Activated B cell treated with CpG ODN at 0.5 μM for 24 hours (primary cell): ENCODE data around the gene HCCS. TPM values are rescaled to one million over a fixed set of nuclear protein-coding genes. Genes with fewer than 3 reads are reported as not detected.
"Not testable (repeated sequence)": the region's sequence is repeated elsewhere in the genome, so short reads cannot be mapped to it uniquely, and the experiment has no call there.

Experiments
- ATAC-seq: fragments of 200-7000 bp; cut with Tn5 transposase; one replicate; pipeline ENCODE4 v1.10.0; 2021; ENCODE audit warnings: low read depth, mild to moderate bottlenecking, moderate library complexity
- CTCF ChIA-PET: fragments of 350-600 bp; sonication (Branson Sonifier 250); formaldehyde crosslinking; loops from one replicate; lab custom pipeline; 2021; ENCODE audit warnings: antibody characterized with exemption; lab: Charles Lee
- POLR2A ChIA-PET: fragments of 350-600 bp; sonication (Branson Sonifier 250); formaldehyde crosslinking; loops from one replicate; lab custom pipeline; 2021; ENCODE audit warnings: antibody characterized with exemption; lab: Charles Lee
- DNase-seq: peaks from one replicate; pipeline ENCODE4 v3.0.0; 2022
- H3K27ac Mint-ChIP-seq: one replicate; pipeline ENCODE4 v1.8.0; 2020; ENCODE audit warnings: mixed read lengths
- H3K27me3 Mint-ChIP-seq: one replicate; pipeline ENCODE4 v1.8.0; 2021; ENCODE audit warnings: mixed read lengths
- H3K36me3 Mint-ChIP-seq: one replicate; pipeline ENCODE4 v1.8.0; 2021; ENCODE audit warnings: low read depth, mixed read lengths
- H3K4me1 Mint-ChIP-seq: one replicate; pipeline ENCODE4 v1.8.0; 2021; ENCODE audit warnings: mixed read lengths
- H3K4me3 Mint-ChIP-seq: one replicate; pipeline ENCODE4 v1.8.0; 2020; ENCODE audit warnings: mild to moderate bottlenecking, mixed read lengths
- H3K9me3 Mint-ChIP-seq: one replicate; pipeline ENCODE4 v1.8.0; 2020; ENCODE audit warnings: mixed read lengths
- CTCF ChIP-seq: fragments of 200-600 bp; IDR thresholded peaks from one replicate; pipeline ENCODE4 v1.8.0; 2022; ENCODE audit warnings: antibody characterized with exemption, mild to moderate bottlenecking
- intact Hi-C: fragments of 100-400 bp; cut with micrococcal nuclease; formaldehyde crosslinking; loops from one replicate; pipeline ENCODE4 v1.15.1; 2024
- total RNA-seq: library from RNA; stranded (reverse); gene quantifications from 2 replicates; pipeline ENCODE4 v1.2.3, GENCODE V29; 2022

Gene HCCS
- total RNA-seq, 1 donor from 2014 or later = 26.6 TPM

- intact Hi-C loops = loop anchor here (10.0 kb wide), 1 partner anchor 1135 kb away; no protein-coding TSS in a partner anchor
- POLR2A ChIA-PET = no interaction called here
- CTCF ChIA-PET = no interaction called here
- Mint-ChIP-seq H3K4me3 (no peak overlapping the region), H3K4me1 (peaks cover 9% of the 10 kb centered on the region), H3K27ac (no peak overlapping the region), H3K27me3 (no peaks in the 10 kb centered on the region), H3K36me3 (peaks cover 83% of the 10 kb centered on the region), H3K9me3 (no peaks in the 10 kb centered on the region)
- DNase-seq (no peak), ATAC-seq (no peak)
- no peak for TF ChIP-seq CTCF
Measured at GRCh38 chrX:11119313-11119943, 8.3 kb downstream of the HCCS start.

- H3K27me3 Mint-ChIP-seq, DNase-seq, H3K9me3 Mint-ChIP-seq, ATAC-seq, POLR2A ChIA-PET, H3K4me3 Mint-ChIP-seq, H3K27ac Mint-ChIP-seq, CTCF ChIA-PET, intact Hi-C loops, H3K4me1 Mint-ChIP-seq: not testable (repeated sequence)
- peaks cover 52% of the 10 kb centered on the region for H3K36me3 Mint-ChIP-seq
Measured at GRCh38 chrX:11123087-11123486, 12.0 kb downstream of the HCCS start.

- Mint-ChIP-seq H3K36me3 (peaks cover 42% of the 10 kb centered on the region), H3K4me1 (peaks cover 4% of the 10 kb centered on the region), H3K4me3 (no peak overlapping the region), H3K9me3 (no peaks in the 10 kb centered on the region), H3K27me3 (no peaks in the 10 kb centered on the region), H3K27ac (no peak overlapping the region)
- ATAC-seq (no peak), DNase-seq (no peak)
- CTCF ChIA-PET = no interaction called here
- POLR2A ChIA-PET = no interaction called here
- intact Hi-C loops = no loop called here
- TF ChIP-seq CTCF = no peak
Measured at GRCh38 chrX:11124112-11124511, 13.0 kb downstream of the HCCS start.

GRCh38 chrX:11125060-11125459 lies 13.9 kb downstream of the HCCS start:
- Mint-ChIP-seq H3K4me3 (no peak overlapping the region), H3K9me3 (no peaks in the 10 kb centered on the region), H3K27ac (no peak overlapping the region), H3K4me1 (peaks cover 4% of the 10 kb centered on the region), H3K36me3 (peaks cover 33% of the 10 kb centered on the region), H3K27me3 (no peaks in the 10 kb centered on the region)
- ATAC-seq (no peak), DNase-seq (no peak)
- TF ChIP-seq CTCF = no peak
- ChIA-PET POLR2A (no interaction called here), CTCF (no interaction called here)
- intact Hi-C loops = no loop called here

GRCh38 chrX:11129534-11130105 lies 18.5 kb downstream of the HCCS start:
- H3K27ac Mint-ChIP-seq = no peak overlapping the region
- H3K27me3 Mint-ChIP-seq = no peaks in the 10 kb centered on the region
- no peak for TF ChIP-seq CTCF
- H3K36me3 Mint-ChIP-seq = peaks cover 1% of the 10 kb centered on the region
- H3K4me3 Mint-ChIP-seq = no peak overlapping the region
- peaks cover 4% of the 10 kb centered on the region for H3K4me1 Mint-ChIP-seq
- CTCF ChIA-PET = no interaction called here
- no peaks in the 10 kb centered on the region for H3K9me3 Mint-ChIP-seq
- DNase-seq (no peak), ATAC-seq (no peak)
- POLR2A ChIA-PET = no interaction called here
- intact Hi-C loops = no loop called here
